Small intestine (tissue), 16 donors: ENCODE measurements around the gene NDUFV2. TPM values are rescaled to one million over a fixed set of nuclear protein-coding genes. Genes with fewer than 3 reads are reported as not detected.

ENCODE experiments used
- DNase-seq, 2 donors: peaks; one replicate each; pipeline versions ENCODE4 v3.0.0 to v3.0.0-alpha.2; 2013
- FAIRE-seq: peaks from 2 replicates; lab custom pipeline; 2012; peaks lifted over from hg19 to GRCh38; lab: Jason Lieb, UNC
- H3K27ac ChIP-seq, 3 donors: one replicate each; pipeline ENCODE4 v1.5.1; 2013; ENCODE audit warnings: low read length in 2 of 3, mild to moderate bottlenecking in 2 of 3, control low read depth in 1 of 3, inconsistent platforms in 1 of 3, low read depth in 1 of 3, moderate library complexity in 1 of 3
- H3K27me3 ChIP-seq, 3 donors: one replicate each; pipeline ENCODE4 v1.6.1; 2013; ENCODE audit warnings: low read length in 3 of 3, inconsistent platforms in 1 of 3; ENCODE audit not compliant: control insufficient read depth in 3 of 3, insufficient read depth in 3 of 3
- H3K36me3 ChIP-seq, 3 donors: one replicate each; pipeline ENCODE4 v1.6.1; 2013; ENCODE audit warnings: low read length in 3 of 3, inconsistent platforms in 1 of 3, low read depth in 1 of 3, mild to moderate bottlenecking in 1 of 3, moderate library complexity in 1 of 3; ENCODE audit not compliant: control insufficient read depth in 3 of 3, insufficient read depth in 2 of 3
- H3K4me1 ChIP-seq, 3 donors: one replicate each; pipeline ENCODE4 v1.6.1; 2013; ENCODE audit warnings: low read length in 2 of 3, inconsistent platforms in 1 of 3, low read depth in 1 of 3, mild to moderate bottlenecking in 1 of 3, moderate library complexity in 1 of 3; ENCODE audit not compliant: control insufficient read depth in 3 of 3, insufficient read depth in 2 of 3
- H3K4me3 ChIP-seq, 3 donors: one replicate each; pipeline ENCODE4 v1.5.1; 2013; ENCODE audit warnings: low read length in 3 of 3, control low read depth in 1 of 3, inconsistent platforms in 1 of 3, low read depth in 1 of 3, mild to moderate bottlenecking in 1 of 3, moderate library complexity in 1 of 3
- H3K9me3 ChIP-seq, 2 donors: one replicate each; pipeline ENCODE4 v1.6.1; 2013; ENCODE audit warnings: low read depth in 1 of 2, low read length in 1 of 2; ENCODE audit not compliant: control insufficient read depth in 2 of 2, insufficient read depth in 1 of 2
- WGBS, 3 donors: extraction: QIAGEN DNeasy Blood & Tissue Kit; methylation state at CpG; one replicate each; pipeline ENCODE4 v1.1.7; 2013; 5-methylcytosine and 5-hydroxymethylcytosine counted together
- long read RNA-seq, 10 donors: transcript quantifications; one replicate each; lab custom pipeline, GENCODE V29; 2026
- polyA plus RNA-seq, 4 donors: library from polyadenylated mRNA; stranded (reverse) in 3 of 4; unstranded in 1 of 4; fragments of 200-250 nt in 3 of 4; fragments of 120-200 nt in 1 of 4; gene quantifications; one replicate each; pipeline versions ENCODE4 v1.2.1 to v1.2.3, GENCODE V29; 2013
- donor health status: healthy with polysubstance abuse.
- donor health status: control.
- donor health status: control.
- donor health status: Bipolar disorder and iron deficiency.
- donor health status: healthy.

The NDUFV2 gene
- 100 to 1,000 TPM; 125 to 300 (median 208) TPM for polyA plus RNA-seq
- long read RNA-seq, donor 1: 0 reads
- long read RNA-seq, donor 2, transcript NDUFV2-201 (8 exons, 930 nt): major isoform, 35 of 35 reads
- long read RNA-seq, donor 2, partial matches to known transcripts: 0 of 35 reads
- long read RNA-seq, donor 2, other reads (novel, unspliced or antisense): 0 of 35 reads
- long read RNA-seq, donor 3, transcript NDUFV2-201 (8 exons, 930 nt): major isoform, 51 of 61 reads
- long read RNA-seq, donor 3, partial matches to known transcripts: 10 of 61 reads
- long read RNA-seq, donor 3, other reads (novel, unspliced or antisense): 0 of 61 reads
- long read RNA-seq, donor 4, partial matches to known transcripts: 0 of 4 reads
- long read RNA-seq, donor 4, other reads (novel, unspliced or antisense): 0 of 4 reads
- long read RNA-seq, donor 5, transcript NDUFV2-201 (8 exons, 930 nt): major isoform, 15 of 15 reads
- long read RNA-seq, donor 5, partial matches to known transcripts: 0 of 15 reads
- long read RNA-seq, donor 5, other reads (novel, unspliced or antisense): 0 of 15 reads
- long read RNA-seq, donor 6, transcript NDUFV2-201 (8 exons, 930 nt): major isoform, 59 of 65 reads
- long read RNA-seq, donor 6, partial matches to known transcripts: 6 of 65 reads
- long read RNA-seq, donor 6, other reads (novel, unspliced or antisense): 0 of 65 reads
- long read RNA-seq, donor 7, transcript NDUFV2-201 (8 exons, 930 nt): major isoform, 214 of 221 reads
- long read RNA-seq, donor 7, partial matches to known transcripts: 6 of 221 reads
- long read RNA-seq, donor 7, other reads (novel, unspliced or antisense): 0 of 221 reads
- long read RNA-seq, donor 8, partial matches to known transcripts: 0 of 3 reads
- long read RNA-seq, donor 8, other reads (novel, unspliced or antisense): 0 of 3 reads
- long read RNA-seq, donor 9, transcript NDUFV2-201 (8 exons, 930 nt): major isoform, 17 of 17 reads
- long read RNA-seq, donor 9, partial matches to known transcripts: 0 of 17 reads
- long read RNA-seq, donor 9, other reads (novel, unspliced or antisense): 0 of 17 reads
- long read RNA-seq, donor 10, transcript NDUFV2-201 (8 exons, 930 nt): major isoform, 69 of 87 reads
- long read RNA-seq, donor 10, partial matches to known transcripts: 16 of 87 reads
- long read RNA-seq, donor 10, other reads (novel, unspliced or antisense): 0 of 87 reads

- 3 to 5% (median 3%) methylated on average over 41 to 64 of the region's 64 CpGs for WGBS, 3 donors
Measured at GRCh38 chr18:9102508-9103375, at the start of gene NDUFV2. NDUFV2 (plus strand) TSS chr18:9102699; CDS start chr18:9102744, 45 bp downstream.

GRCh38 chr18:9053814-9054213, 48.7 kb upstream of the NDUFV2 start:
- Histone ChIP-seq H3K27me3 (no peaks in the 10 kb centered on the region), H3K27ac (no peak overlapping the region), H3K4me3 (no peak overlapping the region), H3K4me1 (no peaks in the 10 kb centered on the region), H3K9me3 (peaks cover 0 to 16% of the 10 kb centered on the region in 2 donors), H3K36me3 (no peaks in the 10 kb centered on the region)
- DNase-seq (no peak), FAIRE-seq (no peak)
- WGBS, 3 donors: 88 to 93% (median 90%) methylated on average over 1 of the region's 1 CpG

More at GRCh38 chr18:9102508-9103375, at the start of gene NDUFV2:
- Histone ChIP-seq H3K27ac (peak within 1 kb of the TSS; percentile 94 to 95 (median 94)), H3K27me3 (no peaks in the 10 kb centered on the region), H3K36me3 (no peaks in the 10 kb centered on the region), H3K4me3 (peak within 1 kb of the TSS; percentile 55 to 96 (median 82)), H3K9me3 (no peaks in the 10 kb centered on the region), H3K4me1 (peaks cover 2 to 28% (median 5%) of the 10 kb centered on the region in 3 donors)
- DNase-seq: peak; percentile 96 to 98
- no peak for FAIRE-seq

GRCh38 chr18:9055185-9055584, 47.3 kb upstream of the NDUFV2 start:
- DNase-seq (no peak), FAIRE-seq (no peak)
- WGBS, 3 donors: 0 to 3% (median 2%) methylated on average over 1 of the region's 1 CpG
- peaks cover 0 to 16% of the 10 kb centered on the region in 2 donors for H3K9me3 ChIP-seq
- no peaks in the 10 kb centered on the region for H3K27me3 ChIP-seq
- no peaks in the 10 kb centered on the region for H3K36me3 ChIP-seq
- H3K4me3 ChIP-seq: no peak overlapping the region
- H3K27ac ChIP-seq: no peak overlapping the region
- H3K4me1 ChIP-seq: no peaks in the 10 kb centered on the region

GRCh38 chr18:9055626-9056025, 46.9 kb upstream of the NDUFV2 start:
- H3K27ac ChIP-seq: no peak overlapping the region
- no peak for DNase-seq
- H3K36me3 ChIP-seq: no peaks in the 10 kb centered on the region
- no peak for FAIRE-seq
- no peaks in the 10 kb centered on the region for H3K27me3 ChIP-seq
- no peaks in the 10 kb centered on the region for H3K4me1 ChIP-seq
- no peak overlapping the region for H3K4me3 ChIP-seq
- H3K9me3 ChIP-seq: peaks cover 0 to 15% of the 10 kb centered on the region in 2 donors
- 88 to 100% (median 97%) methylated on average over 1 of the region's 1 CpG for WGBS, 3 donors

- Histone ChIP-seq H3K9me3 (peaks cover 0 to 6% of the 10 kb centered on the region in 2 donors), H3K27me3 (no peaks in the 10 kb centered on the region), H3K36me3 (no peaks in the 10 kb centered on the region), H3K4me3 (no peak overlapping the region), H3K27ac (no peak overlapping the region), H3K4me1 (no peaks in the 10 kb centered on the region)
- DNase-seq: no peak
- FAIRE-seq: no peak
- 87 to 93% (median 89%) methylated on average over 3 of the region's 3 CpGs for WGBS, 3 donors
Measured at GRCh38 chr18:9057646-9058045, 44.9 kb upstream of the NDUFV2 start.

- Histone ChIP-seq H3K4me3 (no peak overlapping the region), H3K27ac (no peak overlapping the region), H3K4me1 (no peaks in the 10 kb centered on the region), H3K27me3 (no peaks in the 10 kb centered on the region), H3K9me3 (peaks cover 0 to under 1% of the 10 kb centered on the region in 2 donors), H3K36me3 (no peaks in the 10 kb centered on the region)
- FAIRE-seq (no peak), DNase-seq (no peak)
- 60 to 66% (median 60%) methylated on average over 4 of the region's 4 CpGs for WGBS, 3 donors
Measured at GRCh38 chr18:9058406-9058805, 44.1 kb upstream of the NDUFV2 start.

GRCh38 chr18:9062418-9062751, 40.1 kb upstream of the NDUFV2 start:
- H3K4me3 ChIP-seq: no peak overlapping the region
- WGBS, 3 donors: 91 to 95% (median 93%) methylated on average over 2 of the region's 2 CpGs
- no peaks in the 10 kb centered on the region for H3K36me3 ChIP-seq
- H3K27ac ChIP-seq: peak overlapping the region in 1 of 3 donors; percentile 63
- FAIRE-seq: no peak
- H3K4me1 ChIP-seq: no peaks in the 10 kb centered on the region
- no peaks in the 10 kb centered on the region for H3K9me3 ChIP-seq
- no peak for DNase-seq
- no peaks in the 10 kb centered on the region for H3K27me3 ChIP-seq
